Gastrocnemius medialis (tissue), 4 donors: ENCODE measurements around the gene CCDC12. TPM values are rescaled to one million over a fixed set of nuclear protein-coding genes. Genes with fewer than 3 reads are reported as not detected.
A peak's percentile ranks its signal among the peaks of the same experiment; 100 is the strongest.

Experiments used
- ATAC-seq, 2 donors: fragments of 150-250 bp; one replicate each; pipeline ENCODE4 v1.9.1; 2016
- DNase-seq, 2 donors: peaks; one replicate each; pipeline ENCODE4 v3.0.0-alpha.2; 2019
- H3K27ac ChIP-seq, 4 donors: fragments of 200-600 bp; sonication (generic); 1 replicate in 1 of 4; 2 replicates in 3 of 4; pipeline ENCODE4 v1.5.1; 2016 to 2018; ENCODE audit warnings: mild to moderate bottlenecking in 2 of 4, moderate library complexity in 1 of 4
- H3K27me3 ChIP-seq, 3 donors: fragments of 200-600 bp; sonication (generic) in 2 of 3; 1 replicate in 1 of 3; 2 replicates in 2 of 3; pipeline versions ENCODE4 v1.5.1 to v1.6.0; 2016 to 2019; ENCODE audit warnings: mild to moderate bottlenecking in 1 of 3, moderate library complexity in 1 of 3
- H3K36me3 ChIP-seq, 2 donors: fragments of 200-600 bp; sonication (generic) in 1 of 2; one replicate each; pipeline ENCODE4 v1.5.1; 2017 to 2018
- H3K4me1 ChIP-seq, 2 donors: fragments of 200-600 bp; sonication (generic) in 1 of 2; one replicate each; pipeline ENCODE4 v1.5.1; 2016 to 2017; ENCODE audit warnings: mild to moderate bottlenecking in 2 of 2
- H3K4me3 ChIP-seq, 4 donors: fragments of 200-600 bp; sonication (generic) in 3 of 4; 1 replicate in 1 of 4; 2 replicates in 3 of 4; pipeline ENCODE4 v1.5.1; 2016 to 2019; ENCODE audit warnings: mild to moderate bottlenecking in 2 of 4
- H3K9me3 ChIP-seq, 3 donors: fragments of 200-600 bp; sonication (generic) in 2 of 3; 1 replicate in 1 of 3; 2 replicates in 2 of 3; pipeline ENCODE4 v1.5.1; 2016 to 2019
- CTCF ChIP-seq, 5 experiments: fragments of 450-650 bp in 3 of 5; fragments of 200-600 bp in 2 of 5; sonication (generic) in 2 of 5; IDR thresholded peaks in 4 of 5; conservative IDR thresholded peaks in 1 of 5; 1 replicate in 4 of 5; 2 replicates in 1 of 5; pipeline ENCODE4 v1.5.1; 2016 to 2019; ENCODE audit warnings: antibody characterized with exemption in 5 of 5, mild to moderate bottlenecking in 3 of 5, moderate library complexity in 3 of 5
- POLR2A ChIP-seq, 2 donors: fragments of 450-650 bp; IDR thresholded peaks; one replicate each; pipeline ENCODE4 v1.6.1; 2017; ENCODE audit warnings: antibody characterized with exemption in 2 of 2, mild to moderate bottlenecking in 2 of 2, moderate library complexity in 2 of 2
- in situ Hi-C, 4 donors: fragments of 200-750 bp; cut with MboI; loops; one replicate each; pipeline versions ENCODE4 v1.15.0 to v1.8.0; 2017; ENCODE audit warnings: low sequenced_read_pairs in 4 of 4
- intact Hi-C: fragments of 100-400 bp; cut with DNase I; formaldehyde crosslinking; loops from one replicate; pipeline ENCODE4 v1.15.1; 2023; ENCODE audit warnings: low total_unique reads
- total RNA-seq, 4 donors: library from RNA; depleted of rRNA; stranded (reverse); fragments of >200 nt; gene quantifications; one replicate each; pipeline versions ENCODE4 v1.1.0 to v1.2.3, GENCODE V29; 2016

Gene CCDC12
- total RNA-seq, 4 donors from 2014 or later, result 24.6 to 32.0 (median 29.0) TPM

- H3K9me3 ChIP-seq, result no peaks in the 10 kb centered on the region
- in situ Hi-C loops (no loop called here), intact Hi-C loops (no loop called here)
- no peak for TF ChIP-seq POLR2A (IDR thresholded peaks at IDR 0.05)
- no peak for TF ChIP-seq CTCF (IDR thresholded peaks at IDR 0.05 in 4 of 5, conservative IDR thresholded peaks at IDR 0.05 in 1 of 5)
- H3K27ac ChIP-seq, result peak overlapping the region; percentile 32 to 87 (median 49)
- DNase-seq (no peak), ATAC-seq (no peak)
- H3K4me3 ChIP-seq, result no peak overlapping the region
- no peaks in the 10 kb centered on the region for H3K27me3 ChIP-seq
- peaks cover 79 to 83% of the 10 kb centered on the region in 2 donors for H3K4me1 ChIP-seq
- no peaks in the 10 kb centered on the region for H3K36me3 ChIP-seq
These were observed 21.4 kb downstream of the CCDC12 start for GRCh38 chr3:46955157-46955556.

DNA sequence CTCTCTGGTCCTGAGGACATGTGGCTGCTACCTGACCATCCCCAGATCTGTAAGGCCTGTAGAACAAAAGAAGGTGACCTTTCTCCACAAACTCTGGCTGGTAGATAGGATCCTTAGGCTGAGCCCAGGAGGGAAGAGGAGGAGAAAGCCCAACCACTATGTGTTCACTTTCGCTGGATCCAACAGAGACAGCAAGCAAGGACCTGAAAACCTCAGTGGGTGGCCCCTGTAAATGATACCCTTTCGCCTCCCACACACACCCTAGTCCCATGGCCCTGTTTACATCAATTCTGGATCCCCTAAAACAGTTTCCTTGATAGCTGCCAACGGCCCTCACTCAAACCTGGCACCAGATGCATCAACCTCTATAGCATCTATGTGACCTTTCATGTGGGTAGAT is 22.4 kb downstream of the CCDC12 start:
- in situ Hi-C loops (no loop called here), intact Hi-C loops (no loop called here)
- peaks cover 75 to 82% of the 10 kb centered on the region in 2 donors for H3K4me1 ChIP-seq
- no peaks in the 10 kb centered on the region for H3K27me3 ChIP-seq
- no peak for ATAC-seq
- no peak overlapping the region for H3K4me3 ChIP-seq
- TF ChIP-seq POLR2A (IDR thresholded peaks at IDR 0.05), result no peak
- no peak for TF ChIP-seq CTCF (IDR thresholded peaks at IDR 0.05 in 4 of 5, conservative IDR thresholded peaks at IDR 0.05 in 1 of 5)
- no peaks in the 10 kb centered on the region for H3K36me3 ChIP-seq
- H3K9me3 ChIP-seq, result no peaks in the 10 kb centered on the region
- DNase-seq, result no peak
- peak overlapping the region in 3 of 4 donors; percentile 32 to 49 (median 40) for H3K27ac ChIP-seq

DNA sequence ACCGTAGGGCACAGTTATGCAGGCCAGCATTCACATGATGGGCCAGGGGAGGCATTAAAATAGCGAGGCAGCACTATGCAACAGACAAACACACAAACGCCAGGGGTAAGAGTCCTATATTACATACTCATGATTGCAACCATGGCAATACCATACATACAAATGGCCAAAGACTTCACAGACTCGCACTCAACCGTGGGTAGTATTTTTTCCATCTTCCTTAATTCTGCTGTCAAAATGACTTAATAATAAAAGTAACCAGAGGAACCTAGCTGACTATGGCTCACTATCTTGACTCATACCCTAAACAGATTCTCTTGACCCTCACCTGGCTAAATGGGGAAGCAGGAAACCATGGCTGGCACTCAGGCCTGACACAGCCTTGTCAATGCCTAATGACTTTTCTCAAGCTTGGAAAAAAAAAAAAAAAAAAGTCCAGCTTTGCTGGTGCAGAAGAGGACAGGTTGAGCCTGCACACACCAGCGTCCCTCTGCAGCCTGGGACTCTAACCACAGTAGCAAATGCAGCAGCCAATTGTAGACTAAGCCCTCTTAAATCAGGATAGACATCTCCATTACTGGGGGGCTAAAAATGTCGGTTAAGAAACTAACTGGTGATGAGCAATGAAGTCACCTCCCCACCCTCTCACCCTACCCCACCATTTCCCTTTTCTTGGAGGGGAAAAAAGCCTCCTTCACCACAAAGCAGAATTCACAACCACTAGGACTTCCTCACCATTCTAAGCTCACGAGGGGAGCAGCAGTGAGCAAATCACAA is 23.1 kb downstream of the CCDC12 start:
- intact Hi-C loops (no loop called here), in situ Hi-C loops (no loop called here)
- Histone ChIP-seq H3K9me3 (no peaks in the 10 kb centered on the region), H3K27ac (peak overlapping the region; percentile 3 to 40 (median 10)), H3K4me1 (peaks cover 75 to 82% of the 10 kb centered on the region in 2 donors), H3K36me3 (no peaks in the 10 kb centered on the region), H3K4me3 (no peak overlapping the region), H3K27me3 (no peaks in the 10 kb centered on the region)
- no peak for ATAC-seq
- TF ChIP-seq CTCF (IDR thresholded peaks at IDR 0.05 in 4 of 5, conservative IDR thresholded peaks at IDR 0.05 in 1 of 5) (no peak), POLR2A (IDR thresholded peaks at IDR 0.05) (no peak)
- DNase-seq, result no peak

GRCh38 chr3:46952813-46953212 is 23.7 kb downstream of the CCDC12 start:
- Histone ChIP-seq H3K4me3 (no peak overlapping the region), H3K27me3 (no peaks in the 10 kb centered on the region), H3K9me3 (no peaks in the 10 kb centered on the region), H3K36me3 (no peaks in the 10 kb centered on the region), H3K4me1 (peaks cover 75 to 84% of the 10 kb centered on the region in 2 donors), H3K27ac (peak overlapping the region; percentile 3 to 40 (median 22))
- TF ChIP-seq POLR2A (IDR thresholded peaks at IDR 0.05), result no peak
- TF ChIP-seq CTCF (IDR thresholded peaks at IDR 0.05 in 4 of 5, conservative IDR thresholded peaks at IDR 0.05 in 1 of 5), result no peak
- ATAC-seq, result no peak
- DNase-seq, result no peak
- in situ Hi-C loops (no loop called here), intact Hi-C loops (no loop called here)
